ENCODE measurements around the gene IBTK. TPM values are rescaled to one million over a fixed set of nuclear protein-coding genes. Genes with fewer than 3 reads are reported as not detected.
A peak's percentile ranks its signal among the peaks of the same experiment; 100 is the strongest.

Gene IBTK
- total and polyA plus RNA-seq, 4 donors: 32.0 to 83.6 (median 40.7) TPM

- H3K9me3 ChIP-seq (ENCODE audit: control insufficient read depth, insufficient read depth, low read length): no peaks in the 10 kb centered on the region
- DNase-seq (ENCODE audit: low read depth in 4 of 6, low spot score in 6 of 6): peak in 4 of 6 donors; percentile 54 to 83 (median 69)
- peak overlapping the region; percentile 96 for H3K4me3 ChIP-seq (ENCODE audit: low read depth, low read length)
- WGBS (ENCODE audit: insufficient coverage): 1% methylated on average over 32 of the region's 32 CpGs
- H3K36me3 ChIP-seq (ENCODE audit: control insufficient read depth, insufficient read depth, low read length): no peaks in the 10 kb centered on the region
- peak overlapping the region; percentile 98 for H3K27ac ChIP-seq (ENCODE audit: low read depth, low read length)
- H3K4me1 ChIP-seq (ENCODE audit: control insufficient read depth, insufficient read depth, low read length): peaks cover 9% of the 10 kb centered on the region
- H3K27me3 ChIP-seq (ENCODE audit: control insufficient read depth, insufficient read depth, low read length): no peaks in the 10 kb centered on the region
Observed at GRCh38 chr6:82246802-82247504, 591 bp downstream of the IBTK start.

- Histone ChIP-seq H3K36me3 (ENCODE audit: control insufficient read depth, insufficient read depth, low read length) (no peaks in the 10 kb centered on the region), H3K27me3 (ENCODE audit: control insufficient read depth, insufficient read depth, low read length) (no peaks in the 10 kb centered on the region), H3K27ac (ENCODE audit: low read depth, low read length) (peak overlapping the region; percentile 98), H3K4me3 (ENCODE audit: low read depth, low read length) (peak overlapping the region; percentile 96), H3K9me3 (ENCODE audit: control insufficient read depth, insufficient read depth, low read length) (no peaks in the 10 kb centered on the region), H3K4me1 (ENCODE audit: control insufficient read depth, insufficient read depth, low read length) (peaks cover 9% of the 10 kb centered on the region)
- no peak for DNase-seq (ENCODE audit: low read depth in 4 of 6, low spot score in 6 of 6)
- 80% methylated on average over 1 of the region's 12 CpGs for WGBS (ENCODE audit: insufficient coverage)
Observed at GRCh38 chr6:82246370-82246769, 1.2 kb downstream of the IBTK start.

GRCh38 chr6:82245376-82245775 lies 2.2 kb downstream of the IBTK start:
- 100% methylated on average over 2 of the region's 4 CpGs for WGBS (ENCODE audit: insufficient coverage)
- Histone ChIP-seq H3K4me1 (ENCODE audit: control insufficient read depth, insufficient read depth, low read length) (peaks cover 9% of the 10 kb centered on the region), H3K27me3 (ENCODE audit: control insufficient read depth, insufficient read depth, low read length) (no peaks in the 10 kb centered on the region), H3K27ac (ENCODE audit: low read depth, low read length) (no peak overlapping the region), H3K9me3 (ENCODE audit: control insufficient read depth, insufficient read depth, low read length) (no peaks in the 10 kb centered on the region), H3K36me3 (ENCODE audit: control insufficient read depth, insufficient read depth, low read length) (no peaks in the 10 kb centered on the region), H3K4me3 (ENCODE audit: low read depth, low read length) (no peak overlapping the region)
- DNase-seq (ENCODE audit: low read depth in 4 of 6, low spot score in 6 of 6): no peak

- Histone ChIP-seq H3K4me1 (ENCODE audit: control insufficient read depth, insufficient read depth, low read length) (peaks cover 9% of the 10 kb centered on the region), H3K9me3 (ENCODE audit: control insufficient read depth, insufficient read depth, low read length) (no peaks in the 10 kb centered on the region), H3K27ac (ENCODE audit: low read depth, low read length) (no peak overlapping the region), H3K36me3 (ENCODE audit: control insufficient read depth, insufficient read depth, low read length) (peaks cover 3% of the 10 kb centered on the region), H3K4me3 (ENCODE audit: low read depth, low read length) (no peak overlapping the region), H3K27me3 (ENCODE audit: control insufficient read depth, insufficient read depth, low read length) (no peaks in the 10 kb centered on the region)
- DNase-seq (ENCODE audit: low read depth in 4 of 6, low spot score in 6 of 6): no peak
- WGBS (ENCODE audit: insufficient coverage): no CpG with 5 or more reads among the region's 4 CpGs
Observed at GRCh38 chr6:82243884-82244283, 3.7 kb downstream of the IBTK start.

GRCh38 chr6:82240186-82240585 lies 7.4 kb downstream of the IBTK start:
- H3K27me3 ChIP-seq (ENCODE audit: control insufficient read depth, insufficient read depth, low read length): no peaks in the 10 kb centered on the region
- no peaks in the 10 kb centered on the region for H3K4me1 ChIP-seq (ENCODE audit: control insufficient read depth, insufficient read depth, low read length)
- whole genome bisulfite sequencing (ENCODE audit: insufficient coverage): no CpG with 5 or more reads among the region's 3 CpGs
- no peaks in the 10 kb centered on the region for H3K9me3 ChIP-seq (ENCODE audit: control insufficient read depth, insufficient read depth, low read length)
- no peak for DNase-seq (ENCODE audit: low read depth in 4 of 6, low spot score in 6 of 6)
- no peak overlapping the region for H3K4me3 ChIP-seq (ENCODE audit: low read depth, low read length)
- peaks cover 10% of the 10 kb centered on the region for H3K36me3 ChIP-seq (ENCODE audit: control insufficient read depth, insufficient read depth, low read length)
- no peak overlapping the region for H3K27ac ChIP-seq (ENCODE audit: low read depth, low read length)

GRCh38 chr6:82239597-82239996 lies 7.9 kb downstream of the IBTK start:
- Histone ChIP-seq H3K27me3 (ENCODE audit: control insufficient read depth, insufficient read depth, low read length) (no peaks in the 10 kb centered on the region), H3K4me1 (ENCODE audit: control insufficient read depth, insufficient read depth, low read length) (no peaks in the 10 kb centered on the region), H3K27ac (ENCODE audit: low read depth, low read length) (no peak overlapping the region), H3K36me3 (ENCODE audit: control insufficient read depth, insufficient read depth, low read length) (peaks cover 13% of the 10 kb centered on the region), H3K4me3 (ENCODE audit: low read depth, low read length) (no peak overlapping the region), H3K9me3 (ENCODE audit: control insufficient read depth, insufficient read depth, low read length) (no peaks in the 10 kb centered on the region)
- DNase-seq (ENCODE audit: low read depth in 4 of 6, low spot score in 6 of 6): no peak
- no CpG with 5 or more reads among the region's 2 CpGs for WGBS (ENCODE audit: insufficient coverage)

GRCh38 chr6:82237013-82237412 lies 10.5 kb downstream of the IBTK start:
- Histone ChIP-seq H3K9me3 (ENCODE audit: control insufficient read depth, insufficient read depth, low read length) (no peaks in the 10 kb centered on the region), H3K36me3 (ENCODE audit: control insufficient read depth, insufficient read depth, low read length) (peaks cover 25% of the 10 kb centered on the region), H3K27ac (ENCODE audit: low read depth, low read length) (no peak overlapping the region), H3K4me3 (ENCODE audit: low read depth, low read length) (no peak overlapping the region), H3K4me1 (ENCODE audit: control insufficient read depth, insufficient read depth, low read length) (no peaks in the 10 kb centered on the region), H3K27me3 (ENCODE audit: control insufficient read depth, insufficient read depth, low read length) (no peaks in the 10 kb centered on the region)
- no CpG with 5 or more reads among the region's 1 CpG for WGBS (ENCODE audit: insufficient coverage)
- peak in 2 of 6 donors; percentile 23 to 47 for DNase-seq (ENCODE audit: low read depth in 4 of 6, low spot score in 6 of 6)

- DNase-seq (ENCODE audit: low read depth in 4 of 6, low spot score in 6 of 6): no peak
- H3K27ac ChIP-seq (ENCODE audit: low read depth, low read length): no peak overlapping the region
- peaks cover 13% of the 10 kb centered on the region for H3K36me3 ChIP-seq (ENCODE audit: control insufficient read depth, insufficient read depth, low read length)
- WGBS (ENCODE audit: insufficient coverage): no CpG with 5 or more reads among the region's 1 CpG
- H3K9me3 ChIP-seq (ENCODE audit: control insufficient read depth, insufficient read depth, low read length): no peaks in the 10 kb centered on the region
- H3K27me3 ChIP-seq (ENCODE audit: control insufficient read depth, insufficient read depth, low read length): no peaks in the 10 kb centered on the region
- no peak overlapping the region for H3K4me3 ChIP-seq (ENCODE audit: low read depth, low read length)
- no peaks in the 10 kb centered on the region for H3K4me1 ChIP-seq (ENCODE audit: control insufficient read depth, insufficient read depth, low read length)
Observed at GRCh38 chr6:82227770-82228169, 19.8 kb downstream of the IBTK start.

- peaks cover 23% of the 10 kb centered on the region for H3K36me3 ChIP-seq (ENCODE audit: control insufficient read depth, insufficient read depth, low read length)
- WGBS (ENCODE audit: insufficient coverage): no CpG with 5 or more reads among the region's 2 CpGs
- no peak for DNase-seq (ENCODE audit: low read depth in 4 of 6, low spot score in 6 of 6)
Observed at GRCh38 chr6:82220167-82220566, 27.4 kb downstream of the IBTK start.

GRCh38 chr6:82217018-82217586 lies 30.4 kb downstream of the IBTK start:
- Histone ChIP-seq H3K4me3 (ENCODE audit: low read depth, low read length) (no peak overlapping the region), H3K9me3 (ENCODE audit: control insufficient read depth, insufficient read depth, low read length) (no peaks in the 10 kb centered on the region), H3K27me3 (ENCODE audit: control insufficient read depth, insufficient read depth, low read length) (no peaks in the 10 kb centered on the region), H3K27ac (ENCODE audit: low read depth, low read length) (no peak overlapping the region), H3K4me1 (ENCODE audit: control insufficient read depth, insufficient read depth, low read length) (no peaks in the 10 kb centered on the region), H3K36me3 (ENCODE audit: control insufficient read depth, insufficient read depth, low read length) (peaks cover 28% of the 10 kb centered on the region)
- no CpG with 5 or more reads among the region's 1 CpG for WGBS (ENCODE audit: insufficient coverage)
- no peak for DNase-seq (ENCODE audit: low read depth in 4 of 6, low spot score in 6 of 6)

More at GRCh38 chr6:82220167-82220566, 27.4 kb downstream of the IBTK start:
- H3K27ac ChIP-seq (ENCODE audit: low read depth, low read length): no peak overlapping the region
- H3K27me3 ChIP-seq (ENCODE audit: control insufficient read depth, insufficient read depth, low read length): no peaks in the 10 kb centered on the region
- no peak overlapping the region for H3K4me3 ChIP-seq (ENCODE audit: low read depth, low read length)
- no peaks in the 10 kb centered on the region for H3K4me1 ChIP-seq (ENCODE audit: control insufficient read depth, insufficient read depth, low read length)
- H3K9me3 ChIP-seq (ENCODE audit: control insufficient read depth, insufficient read depth, low read length): no peaks in the 10 kb centered on the region

All from spinal cord (tissue), 10 donors.